Caco-2 (cell line): ENCODE results near the gene PARVG. TPM values are rescaled to one million over a fixed set of nuclear protein-coding genes. Genes with fewer than 3 reads are reported as not detected.
A peak's percentile ranks its signal among the peaks of the same experiment; 100 is the strongest.

Experiments
- BruUV-seq: library from RNA; stranded (reverse); fragments of 400-500 nt; replicated peaks from 2 replicates; lab custom pipeline; 2021; lab: Mats Ljungman, UMichigan
- CTCF ChIA-PET: fragments of 300-600 bp; sonication (Branson Sonifier 250); formaldehyde crosslinking; loops from one replicate; lab custom pipeline; 2022; ENCODE audit warnings: antibody characterized with exemption; lab: Charles Lee
- POLR2A ChIA-PET: fragments of 300-600 bp; sonication (Branson Sonifier 250); formaldehyde crosslinking; loops from one replicate; lab custom pipeline; 2022; ENCODE audit warnings: antibody characterized with exemption; lab: Charles Lee
- DNase-seq, 2 experiments: peaks; one replicate each; pipeline versions ENCODE4 v3.0.0 to v3.0.0-alpha.2; 2020 to 2022
- H3K27me3 ChIP-seq: replicated peaks from 2 replicates; pipeline ENCODE4 v1.6.0; 2011; ENCODE audit warnings: low read length; ENCODE audit not compliant: control insufficient read depth, insufficient read depth
- H3K36me3 ChIP-seq: 2 replicates; pipeline ENCODE4 v1.5.1; 2011; ENCODE audit warnings: low read length; ENCODE audit not compliant: control insufficient read depth, insufficient read depth
- H3K4me1 ChIP-seq: fragments of 250-450 bp; sonication (Bioruptor Pico); 2 replicates; pipeline ENCODE4 v1.5.1; 2020; ENCODE audit warnings: mild to moderate bottlenecking
- H3K4me3 ChIP-seq: 2 replicates; pipeline ENCODE4 v1.5.1; 2011; ENCODE audit warnings: low read depth, mild to moderate bottlenecking, control low read depth, low read length
- H3K9me3 ChIP-seq: fragments of 250-450 bp; sonication (Bioruptor Pico); 2 replicates; pipeline ENCODE4 v1.5.1; 2020; ENCODE audit warnings: mild to moderate bottlenecking, moderate library complexity
- H3K27ac Mint-ChIP-seq: one replicate; pipeline ENCODE4 v1.8.0; 2022; ENCODE audit warnings: mixed read lengths; ENCODE audit not compliant: unreplicated experiment
- H3K27me3 Mint-ChIP-seq: one replicate; pipeline ENCODE4 v1.8.0; 2022; ENCODE audit warnings: mixed read lengths; ENCODE audit not compliant: insufficient read depth, unreplicated experiment
- H3K36me3 Mint-ChIP-seq: one replicate; pipeline ENCODE4 v1.8.0; 2022; ENCODE audit warnings: mild to moderate bottlenecking, mixed read lengths; ENCODE audit not compliant: insufficient read depth, unreplicated experiment
- H3K4me1 Mint-ChIP-seq: one replicate; pipeline ENCODE4 v1.8.0; 2022; ENCODE audit warnings: low read depth, mixed read lengths; ENCODE audit not compliant: unreplicated experiment
- H3K4me3 Mint-ChIP-seq: one replicate; pipeline ENCODE4 v1.8.0; 2022; ENCODE audit warnings: mild to moderate bottlenecking, moderate library complexity, mixed read lengths; ENCODE audit not compliant: unreplicated experiment
- H3K9me3 Mint-ChIP-seq: one replicate; pipeline ENCODE4 v1.8.0; 2022; ENCODE audit warnings: mixed read lengths; ENCODE audit not compliant: unreplicated experiment
- CTCF ChIP-seq, 2 experiments: fragments of 200-600 bp in 1 of 2; IDR thresholded peaks; 1 replicate in 1 of 2; 2 replicates in 1 of 2; pipeline versions ENCODE4 v1.5.1 to v1.8.0; 2011 to 2022; ENCODE audit warnings: antibody characterized with exemption in 1 of 2, control low read depth in 1 of 2, inconsistent platforms in 1 of 2, low read depth in 1 of 2, low read length in 1 of 2, mild to moderate bottlenecking in 1 of 2, moderate library complexity in 1 of 2; ENCODE audit not compliant: insufficient read depth in 1 of 2, severe bottlenecking in 1 of 2, unreplicated experiment in 1 of 2
- intact Hi-C: fragments of 100-400 bp; cut with micrococcal nuclease; formaldehyde crosslinking; loops from one replicate; pipeline ENCODE4 v1.10.0; 2022; ENCODE audit not compliant: unreplicated experiment
- total RNA-seq: library from RNA; stranded (reverse); gene quantifications from 2 replicates; pipeline ENCODE4 v1.2.3, GENCODE V29; 2022

PARVG gene
- total RNA-seq, 1 experiment from 2014 or later, result not detected

DNA sequence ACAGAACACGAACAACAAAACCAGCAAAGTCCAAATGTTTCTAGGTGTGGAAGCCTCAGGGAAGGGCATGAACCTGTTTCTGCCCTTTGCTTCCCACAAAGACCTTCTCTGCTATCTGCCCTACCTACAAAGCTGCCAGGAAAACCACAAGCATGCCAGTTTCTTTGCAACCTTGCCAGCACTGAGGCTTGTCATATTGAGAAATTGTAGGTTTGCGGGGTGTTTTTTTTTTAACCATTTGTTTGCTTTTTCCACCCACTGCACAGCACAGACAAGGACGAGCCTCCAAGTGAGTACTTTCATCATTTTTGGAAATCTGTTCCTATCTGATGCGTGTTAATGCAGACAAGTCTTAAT, 12.8 kb downstream of the PARVG start:
- no peaks in the 10 kb centered on the region for H3K9me3 Mint-ChIP-seq
- no peaks in the 10 kb centered on the region for H3K36me3 Mint-ChIP-seq
- no peak overlapping the region for H3K4me3 Mint-ChIP-seq
- no peaks in the 10 kb centered on the region for H3K4me1 Mint-ChIP-seq
- no peaks in the 10 kb centered on the region for H3K36me3 ChIP-seq
- ChIA-PET POLR2A (no interaction called here), CTCF (no interaction called here)
- no peak overlapping the region for H3K4me3 ChIP-seq
- H3K27me3 ChIP-seq, result no peaks in the 10 kb centered on the region
- BruUV-seq, result no TSS peak
- peaks cover 12% of the 10 kb centered on the region for H3K27me3 Mint-ChIP-seq
- H3K4me1 ChIP-seq, result no peaks in the 10 kb centered on the region
- no peak overlapping the region for H3K27ac Mint-ChIP-seq
- DNase-seq, result no peak
- intact Hi-C loops, result no loop called here
- no peaks in the 10 kb centered on the region for H3K9me3 ChIP-seq
- no peak for TF ChIP-seq CTCF (IDR thresholded peaks at IDR 0.05; ENCODE audit: insufficient read depth in 1 of 2, low read depth in 1 of 2, low read length in 1 of 2, severe bottlenecking in 1 of 2, unreplicated experiment in 1 of 2)

DNA sequence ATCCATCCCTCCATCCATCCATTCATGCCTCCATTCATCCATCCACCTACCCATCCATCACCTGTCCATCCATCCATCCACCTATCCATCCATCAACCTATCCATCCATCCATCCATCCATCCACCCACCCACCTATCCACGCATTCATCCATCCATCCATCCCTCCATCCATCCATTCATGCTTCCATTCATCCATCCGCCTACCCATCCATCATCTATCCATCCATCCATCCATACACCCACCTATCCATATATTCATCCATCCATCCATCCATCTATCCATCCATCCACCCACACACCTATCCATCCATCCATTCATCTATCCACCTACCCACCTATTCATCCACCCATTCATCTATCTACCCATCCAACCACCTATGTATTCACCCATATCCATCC, 13.8 kb downstream of the PARVG start:
- Histone ChIP-seq H3K36me3 (no peaks in the 10 kb centered on the region), H3K9me3 (no peaks in the 10 kb centered on the region), H3K4me3 (no peak overlapping the region), H3K4me1 (no peaks in the 10 kb centered on the region), H3K27me3 (no peaks in the 10 kb centered on the region)
- no TSS peak for BruUV-seq
- H3K36me3 Mint-ChIP-seq, result no peaks in the 10 kb centered on the region
- H3K27me3 Mint-ChIP-seq, result peaks cover 19% of the 10 kb centered on the region
- DNase-seq, result no peak
- TF ChIP-seq CTCF (IDR thresholded peaks at IDR 0.05; ENCODE audit: insufficient read depth in 1 of 2, low read depth in 1 of 2, low read length in 1 of 2, severe bottlenecking in 1 of 2, unreplicated experiment in 1 of 2), result no peak
- no peak overlapping the region for H3K27ac Mint-ChIP-seq
- ChIA-PET POLR2A (no interaction called here), CTCF (no interaction called here)
- intact Hi-C loops, result no loop called here
- H3K4me3 Mint-ChIP-seq, result no peak overlapping the region
- no peaks in the 10 kb centered on the region for H3K4me1 Mint-ChIP-seq
- no peaks in the 10 kb centered on the region for H3K9me3 Mint-ChIP-seq

DNA sequence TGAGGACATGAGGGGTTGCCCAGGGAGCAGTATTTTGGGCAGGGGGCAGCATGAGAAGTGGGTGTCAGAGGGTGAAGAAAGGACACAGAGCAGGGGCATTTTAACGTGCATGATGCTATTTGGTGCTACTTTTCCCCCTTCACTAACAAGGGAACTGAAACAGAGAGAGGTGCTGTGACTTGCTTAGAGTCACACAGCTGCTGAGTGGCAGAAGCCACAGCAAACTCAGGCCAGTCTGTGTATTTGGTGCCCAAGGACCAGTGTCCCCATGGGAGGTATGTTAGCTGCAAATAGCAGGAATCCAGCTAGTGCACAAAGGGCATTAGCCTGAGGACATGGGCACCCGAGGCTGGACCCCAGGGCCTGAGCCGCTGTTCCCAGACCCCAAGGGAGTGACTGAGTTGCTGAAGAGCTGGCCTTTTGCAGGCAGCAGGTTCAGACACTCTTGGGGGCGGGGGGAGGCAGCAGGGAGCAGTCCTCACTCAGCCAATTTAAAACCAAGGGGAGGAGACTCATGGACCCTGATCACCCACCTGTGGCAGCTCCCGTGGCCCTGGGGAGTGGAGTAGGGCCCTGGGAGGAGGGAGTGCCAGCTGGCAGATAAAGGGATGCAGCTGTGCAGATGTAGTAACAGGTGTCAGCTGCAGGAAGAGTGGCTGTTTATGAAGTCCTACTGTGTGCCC, 14.6 kb downstream of the PARVG start:
- Histone ChIP-seq H3K4me3 (no peak overlapping the region), H3K9me3 (no peaks in the 10 kb centered on the region), H3K36me3 (no peaks in the 10 kb centered on the region), H3K27me3 (no peaks in the 10 kb centered on the region), H3K4me1 (no peaks in the 10 kb centered on the region)
- Mint-ChIP-seq H3K27ac (no peak overlapping the region), H3K4me1 (no peaks in the 10 kb centered on the region), H3K4me3 (no peak overlapping the region), H3K9me3 (no peaks in the 10 kb centered on the region), H3K36me3 (no peaks in the 10 kb centered on the region), H3K27me3 (peaks cover 19% of the 10 kb centered on the region)
- CTCF ChIA-PET, result no interaction called here
- intact Hi-C loops, result no loop called here
- peak in 1 of 2 experiments; percentile 15 for DNase-seq
- TF ChIP-seq CTCF (IDR thresholded peaks at IDR 0.05; ENCODE audit: insufficient read depth in 1 of 2, low read depth in 1 of 2, low read length in 1 of 2, severe bottlenecking in 1 of 2, unreplicated experiment in 1 of 2), result no peak
- no TSS peak for BruUV-seq
- POLR2A ChIA-PET, result no interaction called here
